CD4-positive, alpha-beta T cell treated with Interleukin-12 subunit alpha and Interleukin-12 subunit beta, for 1 hour (primary cell): Measurements from ENCODE around the gene SMARCD1.

Experiments used
- DNase-seq: peaks from one replicate; pipeline ENCODE4 v3.0.0-alpha.2; 2020

The SMARCD1 gene

GRCh38 chr12:50084775-50085614 is at the start of gene SMARCD1:
Gene SMARCD1, plus strand, starts transcription at chr12:50085342. Its CDS starts 28 bp downstream, at chr12:50085370.
- DNase-seq = peak; percentile 91

GRCh38 chr12:50038336-50038735 is 46.8 kb upstream of the SMARCD1 start:
- DNase-seq = no peak

GRCh38 chr12:50039151-50039835 is 45.8 kb upstream of the SMARCD1 start:
- DNase-seq = peak; percentile 78

GRCh38 chr12:50040657-50041056 is 44.5 kb upstream of the SMARCD1 start:
- DNase-seq = no peak

GRCh38 chr12:50041062-50041860 is 43.9 kb upstream of the SMARCD1 start:
- no peak for DNase-seq

GRCh38 chr12:50041962-50042361 is 43.2 kb upstream of the SMARCD1 start:
- DNase-seq = no peak

GRCh38 chr12:50042693-50043092 is 42.4 kb upstream of the SMARCD1 start:
- no peak for DNase-seq

GRCh38 chr12:50043308-50043707 is 41.8 kb upstream of the SMARCD1 start:
- DNase-seq = no peak

GRCh38 chr12:50043854-50044253 is 41.3 kb upstream of the SMARCD1 start:
- DNase-seq = no peak

GRCh38 chr12:50047693-50048250 is 37.4 kb upstream of the SMARCD1 start:
- no peak for DNase-seq

- DNase-seq = no peak
Measured at GRCh38 chr12:50049254-50050118, 35.7 kb upstream of the SMARCD1 start.

- no peak for DNase-seq
Measured at GRCh38 chr12:50050119-50050385, 35.1 kb upstream of the SMARCD1 start.

GRCh38 chr12:50050410-50051098 is 34.6 kb upstream of the SMARCD1 start:
- DNase-seq = no peak

- DNase-seq = no peak
Measured at GRCh38 chr12:50051101-50051806, 33.9 kb upstream of the SMARCD1 start.

- DNase-seq = no peak
Measured at GRCh38 chr12:50052544-50052943, 32.6 kb upstream of the SMARCD1 start.

- DNase-seq = no peak
Measured at GRCh38 chr12:50052964-50053363, 32.2 kb upstream of the SMARCD1 start.

GRCh38 chr12:50053583-50053982 is 31.6 kb upstream of the SMARCD1 start:
- no peak for DNase-seq

GRCh38 chr12:50055831-50056638 is 29.1 kb upstream of the SMARCD1 start:
- DNase-seq = peak; percentile 60

GRCh38 chr12:50056639-50056976 is 28.5 kb upstream of the SMARCD1 start:
- DNase-seq = no peak
